RWPE2 (cell line): ENCODE data around the gene BRSK2.
"Not testable (repeated sequence)": the region's sequence is repeated elsewhere in the genome, so short reads cannot be mapped to it uniquely, and the experiment has no call there.

Source experiments
- ATAC-seq: fragments of 200-7000 bp; cut with Tn5 transposase; 3 replicates; pipeline ENCODE4 v1.9.1; 2021; ENCODE audit warnings: low read depth
- DNase-seq: peaks from one replicate; pipeline ENCODE4 v3.0.0-alpha.2; 2020; ENCODE audit warnings: low spot score
- H3K27ac ChIP-seq: fragments of 450-650 bp; 2 replicates; pipeline ENCODE4 v1.5.1; 2017; ENCODE audit warnings: mild to moderate bottlenecking; ENCODE audit not compliant: poor library complexity, severe bottlenecking
- H3K27me3 ChIP-seq: fragments of 250-450 bp; sonication (Bioruptor Pico); 2 replicates; pipeline ENCODE4 v1.5.1; 2021; ENCODE audit warnings: mild to moderate bottlenecking, moderate library complexity; ENCODE audit not compliant: insufficient read depth, poor library complexity, severe bottlenecking
- H3K36me3 ChIP-seq: fragments of 250-450 bp; sonication (Bioruptor Pico); 2 replicates; pipeline ENCODE4 v1.5.1; 2020; ENCODE audit warnings: low read depth, mild to moderate bottlenecking, moderate library complexity
- H3K4me1 ChIP-seq: fragments of 250-450 bp; sonication (Bioruptor Pico); 2 replicates; pipeline ENCODE4 v1.5.1; 2021; ENCODE audit warnings: mild to moderate bottlenecking, moderate library complexity; ENCODE audit not compliant: insufficient read depth, poor library complexity, severe bottlenecking
- H3K4me3 ChIP-seq: fragments of 250-450 bp; sonication (Bioruptor Pico); 2 replicates; pipeline ENCODE4 v1.5.1; 2021; ENCODE audit warnings: mild to moderate bottlenecking, moderate library complexity; ENCODE audit not compliant: severe bottlenecking
- H3K9me3 ChIP-seq: fragments of 250-450 bp; sonication (Bioruptor Pico); 2 replicates; pipeline ENCODE4 v1.5.1; 2021; ENCODE audit warnings: mild to moderate bottlenecking, moderate library complexity; ENCODE audit not compliant: severe bottlenecking
- CTCF ChIP-seq: fragments of 450-650 bp; IDR thresholded peaks from one replicate; pipeline ENCODE4 v1.5.1; 2017; ENCODE audit warnings: mild to moderate bottlenecking, moderate library complexity; ENCODE audit not compliant: poor library complexity, severe bottlenecking

The BRSK2 gene

GRCh38 chr11:1412377-1413095 lies 22.8 kb downstream of the BRSK2 start:
- H3K36me3 ChIP-seq, result no peaks in the 10 kb centered on the region
- DNase-seq (no peak), ATAC-seq (no peak)
- H3K27ac ChIP-seq, result no peak overlapping the region
- H3K4me1 ChIP-seq, result no peaks in the 10 kb centered on the region
- peaks cover 9% of the 10 kb centered on the region for H3K9me3 ChIP-seq
- H3K4me3 ChIP-seq, result no peak overlapping the region
- TF ChIP-seq CTCF, result no peak
- H3K27me3 ChIP-seq, result no peaks in the 10 kb centered on the region

GRCh38 chr11:1414650-1415049 lies 24.9 kb downstream of the BRSK2 start:
- TF ChIP-seq CTCF, result no peak
- no peaks in the 10 kb centered on the region for H3K27me3 ChIP-seq
- DNase-seq (no peak), ATAC-seq (no peak)
- no peak overlapping the region for H3K4me3 ChIP-seq
- H3K27ac ChIP-seq, result no peak overlapping the region
- no peaks in the 10 kb centered on the region for H3K4me1 ChIP-seq
- no peaks in the 10 kb centered on the region for H3K36me3 ChIP-seq
- peaks cover 12% of the 10 kb centered on the region for H3K9me3 ChIP-seq

- DNase-seq, result no peak
- Histone ChIP-seq H3K4me3 (no peak overlapping the region), H3K27me3 (no peaks in the 10 kb centered on the region), H3K9me3 (peaks cover 12% of the 10 kb centered on the region), H3K27ac (no peak overlapping the region), H3K36me3 (no peaks in the 10 kb centered on the region), H3K4me1 (no peaks in the 10 kb centered on the region)
- no peak for TF ChIP-seq CTCF
- no peak for ATAC-seq
Measured at GRCh38 chr11:1415631-1416030, 25.9 kb downstream of the BRSK2 start.

GRCh38 chr11:1418192-1418795 lies 28.6 kb downstream of the BRSK2 start:
- ATAC-seq, H3K4me3 ChIP-seq, H3K27me3 ChIP-seq, DNase-seq, H3K36me3 ChIP-seq, H3K27ac ChIP-seq, H3K4me1 ChIP-seq: not testable (repeated sequence)
- peaks cover 12% of the 10 kb centered on the region for H3K9me3 ChIP-seq

- no peaks in the 10 kb centered on the region for H3K36me3 ChIP-seq
- no peaks in the 10 kb centered on the region for H3K27me3 ChIP-seq
- peaks cover 12% of the 10 kb centered on the region for H3K9me3 ChIP-seq
- ATAC-seq, result no peak
- no peak overlapping the region for H3K27ac ChIP-seq
- H3K4me1 ChIP-seq, result no peaks in the 10 kb centered on the region
- TF ChIP-seq CTCF, result no peak
- no peak for DNase-seq
- no peak overlapping the region for H3K4me3 ChIP-seq
Measured at GRCh38 chr11:1419811-1420210, 30.1 kb downstream of the BRSK2 start.
